Pancreas (tissue), 10 donors: ENCODE data around the gene ASAP2. TPM values are rescaled to one million over a fixed set of nuclear protein-coding genes. Genes with fewer than 3 reads are reported as not detected.

ENCODE experiments used
- ATAC-seq, 4 donors: fragments of 200-7000 bp; cut with Tn5 transposase; one replicate each; pipeline versions ENCODE4 v1.8.0 to v1.9.1; 2020; ENCODE audit warnings: mild to moderate bottlenecking in 4 of 4, moderate library complexity in 4 of 4
- DNase-seq, 6 donors: peaks; one replicate each; pipeline ENCODE4 v3.0.0-alpha.2; 2020
- FAIRE-seq: peaks from 2 replicates; lab custom pipeline; 2012; peaks lifted over from hg19 to GRCh38; lab: Jason Lieb, UNC
- H3K27ac ChIP-seq, 4 donors: fragments of 200-600 bp; sonication (generic); 1 replicate in 3 of 4; 2 replicates in 1 of 4; pipeline versions ENCODE4 v1.5.0 to v1.8.0; 2020
- H3K27me3 ChIP-seq, 4 donors: fragments of 200-600 bp; one replicate each; pipeline ENCODE4 v1.8.0; 2021
- H3K36me3 ChIP-seq, 3 donors: fragments of 200-600 bp; sonication (generic) in 1 of 3; one replicate each; pipeline versions ENCODE4 v1.5.0 to v1.8.0; 2020 to 2021
- H3K4me1 ChIP-seq, 3 donors: fragments of 200-600 bp; one replicate each; pipeline ENCODE4 v1.8.0; 2021
- H3K4me3 ChIP-seq, 4 donors: fragments of 200-600 bp; sonication (generic) in 2 of 4; one replicate each; pipeline versions ENCODE4 v1.5.0 to v1.8.0; 2020 to 2021
- H3K9me3 ChIP-seq, 4 donors: fragments of 200-600 bp; one replicate each; pipeline ENCODE4 v1.8.0; 2021
- WGBS, 2 donors: extraction: QIAGEN DNeasy Blood & Tissue Kit; methylation state at CpG; one replicate each; pipeline ENCODE4 v1.1.7; 2013; 5-methylcytosine and 5-hydroxymethylcytosine counted together
- intact Hi-C, 3 donors: fragments of 100-400 bp; cut with DNase I; formaldehyde crosslinking; loops; one replicate each; pipeline versions ENCODE4 v1.11.1 to v1.14.2; 2022
- polyA plus RNA-seq, 2 donors: library from polyadenylated mRNA; stranded (reverse); fragments of 200-250 nt; gene quantifications; one replicate each; pipeline ENCODE4 v1.2.3, GENCODE V29; 2013
- total RNA-seq, 6 donors: library from RNA; stranded (reverse); fragmentation: NEBNext Ultra II Directional in 4 of 6; extraction: Animal tissue kit (Norgen Biotek cat#: 25700) in 4 of 6; gene quantifications; one replicate each; pipeline versions ENCODE4 v1.2.1 to v1.2.4, GENCODE V29; 2021 to 2023
- TF ChIP-seq, protein P1 (sequence below), 4 donors: fragments of 200-600 bp; sonication (generic) in 3 of 4; IDR thresholded peaks; one replicate each; pipeline versions ENCODE4 v1.5.0 to v1.8.0; 2021; ENCODE audit warnings: antibody characterized with exemption in 4 of 4
- donor health status: healthy with polysubstance abuse.
- donor health status: DM: no; HTN: no; CAD: no; lungs with moderate emphysema.
- donor health status: DM: no; HTN: no; CAD: no.
- donor health status: control.
- donor health status: control.
- donor health status: Bipolar disorder and iron deficiency.
- donor health status: DM: yes; HTN: yes; CAD: no.
- donor health status: DM: no; HTN: no; CAD: no.
- donor health status: DM: no; HTN: no; CAD: no.
- donor health status: DM: yes; HTN: yes; CAD: no.

ASAP2 gene
- total and polyA plus RNA-seq, 8 donors, result 5.8 to 17.7 (median 7.3) TPM

- DNase-seq (no peak), ATAC-seq (no peak), FAIRE-seq (no peak)
- WGBS, 2 donors, result 79 to 82% methylated on average over 18 of the region's 18 CpGs
- H3K27ac ChIP-seq, result no peak overlapping the region
- H3K36me3 ChIP-seq, result no peaks in the 10 kb centered on the region
- H3K4me1 ChIP-seq, result no peaks in the 10 kb centered on the region
- TF ChIP-seq, protein P1, sequence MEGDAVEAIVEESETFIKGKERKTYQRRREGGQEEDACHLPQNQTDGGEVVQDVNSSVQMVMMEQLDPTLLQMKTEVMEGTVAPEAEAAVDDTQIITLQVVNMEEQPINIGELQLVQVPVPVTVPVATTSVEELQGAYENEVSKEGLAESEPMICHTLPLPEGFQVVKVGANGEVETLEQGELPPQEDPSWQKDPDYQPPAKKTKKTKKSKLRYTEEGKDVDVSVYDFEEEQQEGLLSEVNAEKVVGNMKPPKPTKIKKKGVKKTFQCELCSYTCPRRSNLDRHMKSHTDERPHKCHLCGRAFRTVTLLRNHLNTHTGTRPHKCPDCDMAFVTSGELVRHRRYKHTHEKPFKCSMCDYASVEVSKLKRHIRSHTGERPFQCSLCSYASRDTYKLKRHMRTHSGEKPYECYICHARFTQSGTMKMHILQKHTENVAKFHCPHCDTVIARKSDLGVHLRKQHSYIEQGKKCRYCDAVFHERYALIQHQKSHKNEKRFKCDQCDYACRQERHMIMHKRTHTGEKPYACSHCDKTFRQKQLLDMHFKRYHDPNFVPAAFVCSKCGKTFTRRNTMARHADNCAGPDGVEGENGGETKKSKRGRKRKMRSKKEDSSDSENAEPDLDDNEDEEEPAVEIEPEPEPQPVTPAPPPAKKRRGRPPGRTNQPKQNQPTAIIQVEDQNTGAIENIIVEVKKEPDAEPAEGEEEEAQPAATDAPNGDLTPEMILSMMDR (IDR thresholded peaks at IDR 0.05), result no peak
- no peak overlapping the region for H3K4me3 ChIP-seq
- H3K9me3 ChIP-seq, result no peaks in the 10 kb centered on the region
- no peaks in the 10 kb centered on the region for H3K27me3 ChIP-seq
- intact Hi-C loops, result no loop called here
Measured at GRCh38 chr2:9268301-9269080, 61.9 kb downstream of the ASAP2 start.

- H3K36me3 ChIP-seq, result no peaks in the 10 kb centered on the region
- ATAC-seq (no peak), FAIRE-seq (no peak), DNase-seq (no peak)
- no peak overlapping the region for H3K4me3 ChIP-seq
- H3K9me3 ChIP-seq, result no peaks in the 10 kb centered on the region
- H3K27me3 ChIP-seq, result no peaks in the 10 kb centered on the region
- no peak overlapping the region for H3K27ac ChIP-seq
- intact Hi-C loops, result no loop called here
- TF ChIP-seq, protein P1 (IDR thresholded peaks at IDR 0.05), result no peak
- H3K4me1 ChIP-seq, result no peaks in the 10 kb centered on the region
- 91 to 94% methylated on average over 10 of the region's 10 CpGs for WGBS, 2 donors
Measured at GRCh38 chr2:9269295-9269694, 62.7 kb downstream of the ASAP2 start.

DNA sequence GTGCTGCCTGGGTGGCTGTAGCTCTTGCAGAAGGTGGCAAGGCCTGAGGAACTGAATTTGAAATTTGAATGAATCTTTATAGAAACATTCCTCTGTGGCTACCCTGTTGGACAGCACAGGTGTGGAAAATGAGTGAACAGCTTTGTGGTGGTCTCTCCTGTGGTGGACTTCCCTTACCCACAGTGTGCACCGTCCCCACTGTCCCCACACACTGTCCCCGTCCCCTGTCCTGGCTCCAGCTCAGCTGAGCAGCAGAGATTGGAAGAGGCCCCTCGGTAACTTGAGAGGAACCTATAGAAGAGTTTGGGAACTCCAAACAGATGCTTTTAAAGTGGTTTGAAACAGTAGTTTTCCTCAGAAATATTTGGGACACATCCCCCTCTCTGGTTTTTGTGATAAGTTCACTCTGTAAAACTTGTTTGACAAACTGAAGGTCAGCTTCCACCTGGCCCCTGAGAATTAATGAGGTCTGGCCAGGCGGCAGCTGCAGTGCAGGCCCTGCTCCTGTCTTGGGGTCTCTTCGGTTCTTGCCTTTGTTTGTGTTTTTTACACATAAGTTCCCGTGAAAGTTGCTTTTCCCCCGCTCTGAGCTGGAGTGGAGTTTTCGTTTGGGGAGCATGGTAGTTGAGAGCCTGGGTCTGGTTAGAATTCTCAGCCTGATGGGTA is 63.2 kb downstream of the ASAP2 start:
- FAIRE-seq (no peak), ATAC-seq (peak in 1 of 4 donors; percentile 18), DNase-seq (no peak)
- TF ChIP-seq, protein P1 (IDR thresholded peaks at IDR 0.05), result no peak
- no peaks in the 10 kb centered on the region for H3K9me3 ChIP-seq
- H3K4me3 ChIP-seq, result no peak overlapping the region
- no peaks in the 10 kb centered on the region for H3K27me3 ChIP-seq
- intact Hi-C loops, result no loop called here
- WGBS, 2 donors, result 62 to 66% methylated on average over 8 of the region's 8 CpGs
- H3K4me1 ChIP-seq, result no peaks in the 10 kb centered on the region
- H3K27ac ChIP-seq, result no peak overlapping the region
- H3K36me3 ChIP-seq, result no peaks in the 10 kb centered on the region

DNA sequence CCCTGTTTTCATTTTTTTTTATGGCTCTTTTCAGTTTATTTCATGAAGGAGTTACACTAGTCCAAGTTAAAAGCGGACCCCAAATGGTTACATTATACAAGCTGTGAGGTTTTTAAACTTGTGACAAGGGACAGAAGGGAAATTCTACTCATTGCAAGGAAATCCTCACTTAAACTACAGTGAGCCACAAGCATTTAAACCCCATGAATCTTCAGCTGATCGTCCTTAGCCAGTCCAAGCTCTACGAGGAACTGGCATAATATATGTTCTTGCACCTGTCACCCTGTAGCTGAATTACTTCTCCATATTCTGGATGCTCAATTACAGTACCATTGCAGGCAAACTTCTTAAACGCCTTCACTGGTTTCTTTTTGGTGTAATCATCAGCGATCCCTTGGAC is 64.5 kb downstream of the ASAP2 start:
- WGBS, 2 donors, result 80 to 87% methylated on average over 5 of the region's 5 CpGs
- ATAC-seq, result no peak

More for the DNA sequence above, 64.5 kb downstream of the ASAP2 start:
- no peak overlapping the region for H3K4me3 ChIP-seq
- H3K9me3 ChIP-seq, result no peaks in the 10 kb centered on the region
- DNase-seq (no peak), FAIRE-seq (no peak)
- TF ChIP-seq, protein P1 (IDR thresholded peaks at IDR 0.05), result no peak
- no peaks in the 10 kb centered on the region for H3K36me3 ChIP-seq
- H3K27ac ChIP-seq, result no peak overlapping the region
- no peaks in the 10 kb centered on the region for H3K4me1 ChIP-seq
- no peaks in the 10 kb centered on the region for H3K27me3 ChIP-seq
- intact Hi-C loops, result no loop called here
